ENCODE data around the gene FHOD3. TPM values are rescaled to one million over a fixed set of nuclear protein-coding genes. Genes with fewer than 3 reads are reported as not detected.

The FHOD3 gene
- total RNA-seq, 1 experiment from 2014 or later, result 2.9 TPM

- intact Hi-C loops (cut with micrococcal nuclease; ENCODE audit: unreplicated experiment), result no loop called here
- H3K9me3 Mint-ChIP-seq (ENCODE audit: low read depth, unreplicated experiment), result no peaks in the 10 kb centered on the region
- H3K36me3 Mint-ChIP-seq (ENCODE audit: insufficient read depth, unreplicated experiment), result peaks cover 39% of the 10 kb centered on the region
- CTCF ChIA-PET, result no interaction called here
- no TSS peak for BruUV-seq (replicated peaks)
- H3K4me3 Mint-ChIP-seq (ENCODE audit: low read depth, unreplicated experiment), result no peak overlapping the region
- TF ChIP-seq CTCF (IDR thresholded peaks at IDR 0.05; ENCODE audit: unreplicated experiment), result no peak
- H3K27ac Mint-ChIP-seq (ENCODE audit: unreplicated experiment), result no peak overlapping the region
- H3K4me1 Mint-ChIP-seq (ENCODE audit: low read depth, unreplicated experiment), result no peaks in the 10 kb centered on the region
- no peaks in the 10 kb centered on the region for H3K27me3 Mint-ChIP-seq (ENCODE audit: unreplicated experiment)
- no peak for DNase-seq
These were observed 28.4 kb upstream of the FHOD3 start for GRCh38 chr18:36269157-36269556.

GRCh38 chr18:36271153-36271552 lies 26.4 kb upstream of the FHOD3 start:
- no peaks in the 10 kb centered on the region for H3K4me1 Mint-ChIP-seq (ENCODE audit: low read depth, unreplicated experiment)
- no peak overlapping the region for H3K4me3 Mint-ChIP-seq (ENCODE audit: low read depth, unreplicated experiment)
- CTCF ChIA-PET, result no interaction called here
- no TSS peak for BruUV-seq (replicated peaks)
- H3K9me3 Mint-ChIP-seq (ENCODE audit: low read depth, unreplicated experiment), result no peaks in the 10 kb centered on the region
- DNase-seq, result no peak
- TF ChIP-seq CTCF (IDR thresholded peaks at IDR 0.05; ENCODE audit: unreplicated experiment), result no peak
- intact Hi-C loops (cut with micrococcal nuclease; ENCODE audit: unreplicated experiment), result no loop called here
- no peaks in the 10 kb centered on the region for H3K27me3 Mint-ChIP-seq (ENCODE audit: unreplicated experiment)
- peaks cover 26% of the 10 kb centered on the region for H3K36me3 Mint-ChIP-seq (ENCODE audit: insufficient read depth, unreplicated experiment)
- no peak overlapping the region for H3K27ac Mint-ChIP-seq (ENCODE audit: unreplicated experiment)

GRCh38 chr18:36273347-36273746 lies 24.2 kb upstream of the FHOD3 start:
- no peak for DNase-seq
- no peaks in the 10 kb centered on the region for H3K9me3 Mint-ChIP-seq (ENCODE audit: low read depth, unreplicated experiment)
- H3K27ac Mint-ChIP-seq (ENCODE audit: unreplicated experiment), result no peak overlapping the region
- H3K4me1 Mint-ChIP-seq (ENCODE audit: low read depth, unreplicated experiment), result no peaks in the 10 kb centered on the region
- CTCF ChIA-PET, result no interaction called here
- intact Hi-C loops (cut with micrococcal nuclease; ENCODE audit: unreplicated experiment), result no loop called here
- BruUV-seq (replicated peaks), result no TSS peak
- no peak for TF ChIP-seq CTCF (IDR thresholded peaks at IDR 0.05; ENCODE audit: unreplicated experiment)
- no peaks in the 10 kb centered on the region for H3K27me3 Mint-ChIP-seq (ENCODE audit: unreplicated experiment)
- peaks cover 7% of the 10 kb centered on the region for H3K36me3 Mint-ChIP-seq (ENCODE audit: insufficient read depth, unreplicated experiment)
- no peak overlapping the region for H3K4me3 Mint-ChIP-seq (ENCODE audit: low read depth, unreplicated experiment)

- Mint-ChIP-seq H3K4me1 (ENCODE audit: low read depth, unreplicated experiment) (no peaks in the 10 kb centered on the region), H3K9me3 (ENCODE audit: low read depth, unreplicated experiment) (no peaks in the 10 kb centered on the region), H3K27ac (ENCODE audit: unreplicated experiment) (no peak overlapping the region), H3K36me3 (ENCODE audit: insufficient read depth, unreplicated experiment) (peaks cover 7% of the 10 kb centered on the region), H3K27me3 (ENCODE audit: unreplicated experiment) (no peaks in the 10 kb centered on the region), H3K4me3 (ENCODE audit: low read depth, unreplicated experiment) (no peak overlapping the region)
- no peak for DNase-seq
- TF ChIP-seq CTCF (IDR thresholded peaks at IDR 0.05; ENCODE audit: unreplicated experiment), result no peak
- CTCF ChIA-PET, result no interaction called here
- intact Hi-C loops (cut with micrococcal nuclease; ENCODE audit: unreplicated experiment), result no loop called here
- no TSS peak for BruUV-seq (replicated peaks)
These were observed 23.3 kb upstream of the FHOD3 start for GRCh38 chr18:36274083-36274715.
